HUDEP-2 (cell line): Measurements from ENCODE around the gene KIRREL3.

Experiments
- DNase-seq, 76 experiments: peaks; one replicate each; lab custom pipeline; 2025; ENCODE audit not compliant: unreplicated experiment in 76 of 76; lab: John Stamatoyannopoulos, UW

KIRREL3 gene

GRCh38 chr11:126748100-126748791, 252.3 kb downstream of the KIRREL3 start:
- no peak for DNase-seq

- DNase-seq, result no peak
Observed at GRCh38 chr11:126747315-126747714, 253.3 kb downstream of the KIRREL3 start.

GRCh38 chr11:126746443-126746842, 254.1 kb downstream of the KIRREL3 start:
- no peak for DNase-seq

- no peak for DNase-seq
Observed at GRCh38 chr11:126744699-126745098, 255.9 kb downstream of the KIRREL3 start.

- no peak for DNase-seq
Observed at GRCh38 chr11:126743628-126744027, 256.9 kb downstream of the KIRREL3 start.

GRCh38 chr11:126742582-126742981, 258.0 kb downstream of the KIRREL3 start:
- no peak for DNase-seq

- DNase-seq, result no peak
Observed at GRCh38 chr11:126740846-126741245, 259.7 kb downstream of the KIRREL3 start.

- no peak for DNase-seq
Observed at GRCh38 chr11:126739499-126740145, 260.9 kb downstream of the KIRREL3 start.

- no peak for DNase-seq
Observed at GRCh38 chr11:126738295-126739031, 262.1 kb downstream of the KIRREL3 start.

- DNase-seq, result no peak
Observed at GRCh38 chr11:126736682-126737572, 263.6 kb downstream of the KIRREL3 start.

- no peak for DNase-seq
Observed at GRCh38 chr11:126734752-126735151, 265.8 kb downstream of the KIRREL3 start.

- DNase-seq, result no peak
Observed at GRCh38 chr11:126733685-126734084, 266.9 kb downstream of the KIRREL3 start.

- DNase-seq, result no peak
Observed at GRCh38 chr11:126732981-126733380, 267.6 kb downstream of the KIRREL3 start.

GRCh38 chr11:126731576-126732142, 268.9 kb downstream of the KIRREL3 start:
- DNase-seq, result no peak

- no peak for DNase-seq
Observed at GRCh38 chr11:126727381-126727780, 273.2 kb downstream of the KIRREL3 start.

- DNase-seq, result no peak
Observed at GRCh38 chr11:126725521-126725920, 275.0 kb downstream of the KIRREL3 start.

- no peak for DNase-seq
Observed at GRCh38 chr11:126725043-126725442, 275.5 kb downstream of the KIRREL3 start.

- DNase-seq, result no peak
Observed at GRCh38 chr11:126723665-126724045, 276.9 kb downstream of the KIRREL3 start.

- no peak for DNase-seq
Observed at GRCh38 chr11:126722956-126723664, 277.5 kb downstream of the KIRREL3 start.
